Right atrium auricular region (tissue), 2 donors: ENCODE measurements around the gene KCNT2. TPM values are rescaled to one million over a fixed set of nuclear protein-coding genes. Genes with fewer than 3 reads are reported as not detected.
"Not testable (repeated sequence)": the region's sequence is repeated elsewhere in the genome, so short reads cannot be mapped to it uniquely, and the experiment has no call there.

ENCODE experiments used
- DNase-seq: peaks from one replicate; pipeline ENCODE4 v3.0.0-alpha.2; 2019; ENCODE audit warnings: low spot score
- H3K27ac ChIP-seq, 2 donors: fragments of 200-600 bp; sonication (generic); 1 replicate in 1 of 2; 2 replicates in 1 of 2; pipeline ENCODE4 v1.5.1; 2016 to 2019
- H3K27me3 ChIP-seq, 2 donors: fragments of 200-600 bp; sonication (generic); one replicate each; pipeline versions ENCODE4 v1.5.1 to v1.6.0; 2017 to 2019
- H3K36me3 ChIP-seq: fragments of 200-600 bp; sonication (generic); one replicate; pipeline ENCODE4 v1.5.1; 2016
- H3K4me1 ChIP-seq, 2 donors: fragments of 200-600 bp; sonication (generic); one replicate each; pipeline versions ENCODE4 v1.5.1 to v1.6.0; 2017 to 2019
- H3K4me3 ChIP-seq, 2 donors: fragments of 200-600 bp; sonication (generic); 1 replicate in 1 of 2; 2 replicates in 1 of 2; pipeline ENCODE4 v1.5.1; 2017 to 2019; ENCODE audit warnings: mild to moderate bottlenecking in 1 of 2, moderate library complexity in 1 of 2
- H3K9me3 ChIP-seq, 2 donors: fragments of 200-600 bp; sonication (generic); one replicate each; pipeline ENCODE4 v1.5.1; 2019
- CTCF ChIP-seq, 2 donors: fragments of 200-600 bp; sonication (generic); IDR thresholded peaks; one replicate each; pipeline ENCODE4 v1.5.1; 2019; ENCODE audit warnings: antibody characterized with exemption in 2 of 2
- total RNA-seq, 2 donors: library from RNA; depleted of rRNA; stranded (reverse); fragments of >200 nt; gene quantifications; one replicate each; pipeline ENCODE4 v1.1.0, GENCODE V29; 2016

Gene KCNT2
- total RNA-seq, 2 donors from 2014 or later = 3.9 to 14.1 TPM

- TF ChIP-seq CTCF (IDR thresholded peaks at IDR 0.05) = no peak
- Histone ChIP-seq H3K4me1 (peaks cover 0 to 4% of the 10 kb centered on the region in 2 donors), H3K27ac (peak overlapping the region; percentile 33 to 44), H3K36me3 (no peaks in the 10 kb centered on the region), H3K4me3 (no peak overlapping the region), H3K9me3 (no peaks in the 10 kb centered on the region), H3K27me3 (no peaks in the 10 kb centered on the region)
- DNase-seq = no peak
These were observed 42.8 kb upstream of the KCNT2 start for GRCh38 chr1:196651079-196651478.

GRCh38 chr1:196650403-196650802 is 42.2 kb upstream of the KCNT2 start:
- H3K4me1 ChIP-seq = peaks cover 0 to 4% of the 10 kb centered on the region in 2 donors
- H3K27me3 ChIP-seq = no peaks in the 10 kb centered on the region
- H3K4me3 ChIP-seq = no peak overlapping the region
- no peak overlapping the region for H3K27ac ChIP-seq
- no peaks in the 10 kb centered on the region for H3K9me3 ChIP-seq
- TF ChIP-seq CTCF (IDR thresholded peaks at IDR 0.05) = no peak
- no peaks in the 10 kb centered on the region for H3K36me3 ChIP-seq
- no peak for DNase-seq

- H3K4me1 ChIP-seq = peaks cover 0 to 4% of the 10 kb centered on the region in 2 donors
These were observed 41.8 kb upstream of the KCNT2 start for GRCh38 chr1:196649990-196650389.

GRCh38 chr1:196640976-196641375 is 32.7 kb upstream of the KCNT2 start:
- Histone ChIP-seq H3K27ac (no peak overlapping the region), H3K36me3 (no peaks in the 10 kb centered on the region), H3K27me3 (no peaks in the 10 kb centered on the region), H3K9me3 (no peaks in the 10 kb centered on the region), H3K4me1 (no peaks in the 10 kb centered on the region), H3K4me3 (no peak overlapping the region)
- DNase-seq = no peak
- TF ChIP-seq CTCF (IDR thresholded peaks at IDR 0.05) = no peak

More at GRCh38 chr1:196649990-196650389, 41.8 kb upstream of the KCNT2 start:
- TF ChIP-seq CTCF (IDR thresholded peaks at IDR 0.05) = no peak
- no peak overlapping the region for H3K4me3 ChIP-seq
- H3K9me3 ChIP-seq = no peaks in the 10 kb centered on the region
- DNase-seq = no peak
- H3K27me3 ChIP-seq = no peaks in the 10 kb centered on the region
- no peak overlapping the region for H3K27ac ChIP-seq
- H3K36me3 ChIP-seq = no peaks in the 10 kb centered on the region

- not testable (repeated sequence) for H3K4me3 ChIP-seq
These were observed 31.1 kb upstream of the KCNT2 start for GRCh38 chr1:196639291-196639690.

GRCh38 chr1:196638466-196638865 is 30.2 kb upstream of the KCNT2 start:
- Histone ChIP-seq H3K27ac (no peak overlapping the region), H3K9me3 (no peaks in the 10 kb centered on the region), H3K4me3 (no peak overlapping the region), H3K27me3 (no peaks in the 10 kb centered on the region), H3K36me3 (no peaks in the 10 kb centered on the region), H3K4me1 (no peaks in the 10 kb centered on the region)
- no peak for DNase-seq
- TF ChIP-seq CTCF (IDR thresholded peaks at IDR 0.05) = no peak

More at GRCh38 chr1:196639291-196639690, 31.1 kb upstream of the KCNT2 start:
- H3K27ac ChIP-seq, H3K9me3 ChIP-seq, H3K36me3 ChIP-seq, H3K4me1 ChIP-seq, DNase-seq, H3K27me3 ChIP-seq: not testable (repeated sequence)
